BE2C (cell line): ENCODE data around the gene AK6.
"Not testable (repeated sequence)": the region's sequence is repeated elsewhere in the genome, so short reads cannot be mapped to it uniquely, and the experiment has no call there.

Experiments used
- DNase-seq: peaks from one replicate; pipeline ENCODE4 v3.0.0-alpha.2; 2020
- H3K27me3 ChIP-seq: fragments of 250-450 bp; sonication (Bioruptor Pico); 2 replicates; pipeline ENCODE4 v1.5.1; 2020; ENCODE audit warnings: mild to moderate bottlenecking
- H3K36me3 ChIP-seq: fragments of 250-450 bp; sonication (Bioruptor Pico); 2 replicates; pipeline ENCODE4 v1.5.1; 2020; ENCODE audit warnings: mild to moderate bottlenecking
- H3K4me1 ChIP-seq: fragments of 250-450 bp; sonication (Bioruptor Pico); 2 replicates; pipeline ENCODE4 v1.5.1; 2020
- H3K4me3 ChIP-seq: 2 replicates; pipeline ENCODE4 v1.5.1; 2011; ENCODE audit warnings: low read depth, low read length
- H3K9me3 ChIP-seq: fragments of 250-450 bp; sonication (Bioruptor Pico); 2 replicates; pipeline ENCODE4 v1.5.1; 2020
- CTCF ChIP-seq: IDR thresholded peaks from 2 replicates; pipeline ENCODE4 v1.5.1; 2012; ENCODE audit warnings: mild to moderate bottlenecking, low read depth, low read length

Gene AK6

GRCh38 chr5:69350664-69351063, 18.7 kb downstream of the AK6 start:
- H3K4me3 ChIP-seq: no peak overlapping the region
- no peak for TF ChIP-seq CTCF
- no peaks in the 10 kb centered on the region for H3K9me3 ChIP-seq
- H3K36me3 ChIP-seq: peaks cover 46% of the 10 kb centered on the region
- no peaks in the 10 kb centered on the region for H3K4me1 ChIP-seq
- no peaks in the 10 kb centered on the region for H3K27me3 ChIP-seq
- DNase-seq: no peak

- no peak for TF ChIP-seq CTCF
- no peak for DNase-seq
- Histone ChIP-seq H3K36me3 (no peaks in the 10 kb centered on the region), H3K4me3 (no peak overlapping the region), H3K9me3 (no peaks in the 10 kb centered on the region), H3K4me1 (no peaks in the 10 kb centered on the region), H3K27me3 (no peaks in the 10 kb centered on the region)
These were observed 26.2 kb downstream of the AK6 start for GRCh38 chr5:69343083-69343482.

GRCh38 chr5:69341520-69342161, 27.7 kb downstream of the AK6 start:
- TF ChIP-seq CTCF: no peak
- no peaks in the 10 kb centered on the region for H3K9me3 ChIP-seq
- DNase-seq: no peak
- H3K27me3 ChIP-seq: no peaks in the 10 kb centered on the region
- no peak overlapping the region for H3K4me3 ChIP-seq
- no peaks in the 10 kb centered on the region for H3K4me1 ChIP-seq
- H3K36me3 ChIP-seq: no peaks in the 10 kb centered on the region

- Histone ChIP-seq H3K4me1 (no peaks in the 10 kb centered on the region), H3K4me3 (no peak overlapping the region), H3K36me3 (no peaks in the 10 kb centered on the region), H3K9me3 (no peaks in the 10 kb centered on the region), H3K27me3 (no peaks in the 10 kb centered on the region)
- no peak for DNase-seq
- no peak for TF ChIP-seq CTCF
These were observed 33.9 kb downstream of the AK6 start for GRCh38 chr5:69335341-69335935.

GRCh38 chr5:69334793-69335268, 34.5 kb downstream of the AK6 start:
- Histone ChIP-seq H3K36me3 (no peaks in the 10 kb centered on the region), H3K4me3 (no peak overlapping the region), H3K4me1 (no peaks in the 10 kb centered on the region), H3K9me3 (no peaks in the 10 kb centered on the region), H3K27me3 (no peaks in the 10 kb centered on the region)
- peak; percentile 82 for TF ChIP-seq CTCF
- peak; percentile 91 for DNase-seq

- H3K4me1 ChIP-seq, H3K4me3 ChIP-seq: not testable (repeated sequence)
- peak; percentile 17 for DNase-seq
These were observed 35.5 kb downstream of the AK6 start for GRCh38 chr5:69333668-69334315.

More at GRCh38 chr5:69333668-69334315, 35.5 kb downstream of the AK6 start:
- H3K36me3 ChIP-seq, H3K27me3 ChIP-seq, H3K9me3 ChIP-seq: not testable (repeated sequence)
